Non-pigmented ciliary epithelial cell (primary cell): ENCODE data around the gene NPAS3.

Experiments used
- DNase-seq: peaks from one replicate; pipeline ENCODE4 v3.0.0-alpha.2; 2010; ENCODE audit warnings: low read depth

NPAS3 gene

DNA sequence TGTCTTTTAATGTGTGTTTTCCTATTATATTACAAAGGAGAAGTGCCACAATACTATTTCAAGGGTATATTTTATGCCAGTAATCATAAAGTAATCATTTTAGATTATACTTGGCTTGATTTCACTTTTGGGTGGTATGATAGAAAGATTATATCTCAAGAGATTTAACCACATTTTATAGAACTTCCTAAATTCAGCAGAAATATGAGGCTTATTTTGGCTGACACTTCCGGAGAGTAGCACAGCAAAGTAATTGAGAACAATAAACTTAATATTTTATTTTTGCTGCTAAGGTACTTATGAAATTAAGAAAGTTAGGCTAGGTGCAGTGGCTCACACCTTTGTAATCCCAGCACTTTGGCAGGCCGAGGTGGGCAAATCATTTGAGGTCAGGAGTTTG, 319.1 kb downstream of the NPAS3 start:
- DNase-seq, result no peak

- no peak for DNase-seq
These were observed 321.1 kb downstream of the NPAS3 start for GRCh38 chr14:33259764-33260163.

GRCh38 chr14:33271216-33271615, 332.5 kb downstream of the NPAS3 start:
- no peak for DNase-seq

DNA sequence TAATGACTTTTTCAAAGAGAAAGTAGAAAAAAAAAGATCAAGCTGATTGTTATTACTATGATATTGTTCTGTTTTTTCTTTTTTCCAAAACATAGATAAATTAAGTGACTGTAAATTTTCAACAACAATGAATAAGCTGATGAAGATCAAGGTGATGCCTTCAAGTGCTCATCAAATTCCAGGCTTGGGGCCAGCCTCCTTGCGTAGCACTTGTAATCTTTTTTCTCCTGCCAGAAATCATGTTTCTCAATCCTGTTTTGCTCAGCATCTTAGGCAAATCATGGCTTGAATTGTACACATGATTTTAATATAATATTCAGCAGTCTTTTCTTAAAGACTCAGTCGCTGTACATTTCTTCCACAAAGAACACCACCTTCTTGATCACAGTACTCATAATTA, 333.2 kb downstream of the NPAS3 start:
- no peak for DNase-seq

- no peak for DNase-seq
These were observed 335.3 kb downstream of the NPAS3 start for GRCh38 chr14:33273978-33274377.

DNA sequence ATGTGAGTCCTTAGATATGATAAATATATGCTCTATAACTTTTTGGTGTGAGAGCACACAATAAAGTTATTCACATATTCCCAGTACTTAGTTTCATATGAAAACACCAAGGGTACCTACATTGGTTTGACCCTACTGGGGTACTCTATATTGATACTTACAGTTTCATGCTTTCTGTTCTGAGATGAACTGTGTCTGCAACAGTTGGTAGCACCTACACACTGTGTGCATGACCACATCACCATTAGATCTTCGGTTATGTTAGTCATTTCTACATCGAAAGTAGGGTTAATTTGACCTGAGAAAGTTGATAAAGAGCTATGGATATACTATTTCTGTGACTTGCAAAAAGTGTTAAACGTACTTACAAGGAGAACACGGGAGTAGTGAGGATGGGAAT, 337.2 kb downstream of the NPAS3 start:
- DNase-seq, result no peak

- DNase-seq, result no peak
These were observed 341.2 kb downstream of the NPAS3 start for GRCh38 chr14:33279865-33280264.

GRCh38 chr14:33280646-33281045, 342.0 kb downstream of the NPAS3 start:
- DNase-seq, result no peak

DNA sequence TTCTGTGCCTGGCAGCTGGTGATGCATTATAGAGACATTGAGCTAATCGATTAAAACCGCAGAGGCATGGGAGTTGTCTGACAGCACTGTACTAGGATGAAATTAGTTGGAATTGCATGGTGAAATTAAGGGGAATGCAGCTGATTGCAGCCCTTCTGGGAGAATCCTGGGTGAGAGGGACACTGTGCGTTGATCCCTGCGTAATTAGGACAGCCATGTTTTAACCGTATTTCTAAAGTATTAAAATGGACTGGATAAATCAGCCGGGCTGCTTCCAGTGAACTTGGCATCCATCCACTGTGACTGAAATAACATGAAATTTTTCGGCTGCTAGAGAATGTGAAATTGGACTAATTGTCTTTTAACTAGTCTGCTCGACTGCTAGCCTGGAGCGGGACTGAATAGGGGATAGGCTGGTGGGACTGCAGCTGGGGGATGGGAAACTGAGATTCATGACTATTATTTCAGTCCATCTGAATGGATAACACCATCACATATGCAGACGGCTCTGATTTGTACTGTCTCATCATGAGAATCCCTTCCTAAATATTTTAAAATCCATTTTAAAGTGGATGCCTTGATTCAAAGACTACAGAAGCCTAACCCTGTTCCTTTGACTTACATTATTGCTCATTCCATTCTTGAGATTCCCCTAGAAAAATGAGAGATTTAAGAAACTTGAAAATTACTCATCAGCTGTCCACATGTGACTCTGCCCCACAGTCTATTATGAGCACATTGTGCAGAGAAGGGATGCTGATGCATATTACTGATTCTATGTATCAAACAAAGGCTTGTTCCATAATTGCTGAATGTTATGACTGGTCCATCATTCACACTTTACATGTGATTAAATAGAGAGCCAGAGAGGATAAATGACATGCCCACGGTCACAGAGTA, 343.9 kb downstream of the NPAS3 start:
- no peak for DNase-seq

- DNase-seq, result no peak
These were observed 347.4 kb downstream of the NPAS3 start for GRCh38 chr14:33285902-33286700.

DNA sequence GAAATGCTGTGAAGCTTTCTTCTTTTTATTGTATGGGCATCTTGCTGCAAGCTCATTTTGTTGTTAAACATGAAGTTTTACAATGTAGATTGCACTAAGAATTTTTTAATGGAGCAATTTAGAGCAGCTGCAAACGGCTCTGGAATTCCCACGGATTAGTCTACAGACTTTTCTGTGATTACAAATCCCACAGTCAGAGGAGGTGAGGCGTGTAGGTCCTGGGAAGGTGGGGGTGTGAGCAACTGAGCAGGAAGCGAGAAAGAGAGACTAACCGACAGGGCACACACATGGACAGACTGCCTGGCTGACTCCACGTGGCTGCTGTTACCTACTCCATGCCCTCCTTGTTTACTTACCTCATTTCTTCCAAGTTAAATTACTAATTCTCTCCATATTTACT, 348.5 kb downstream of the NPAS3 start:
- no peak for DNase-seq

GRCh38 chr14:33290641-33291040, 352.0 kb downstream of the NPAS3 start:
- DNase-seq, result no peak

- no peak for DNase-seq
These were observed 352.9 kb downstream of the NPAS3 start for GRCh38 chr14:33291529-33292104.

- no peak for DNase-seq
These were observed 355.7 kb downstream of the NPAS3 start for GRCh38 chr14:33294419-33294818.

- no peak for DNase-seq
These were observed 358.9 kb downstream of the NPAS3 start for GRCh38 chr14:33297565-33297964.

GRCh38 chr14:33307691-33308251, 369.1 kb downstream of the NPAS3 start:
- DNase-seq, result peak; percentile 45

DNA sequence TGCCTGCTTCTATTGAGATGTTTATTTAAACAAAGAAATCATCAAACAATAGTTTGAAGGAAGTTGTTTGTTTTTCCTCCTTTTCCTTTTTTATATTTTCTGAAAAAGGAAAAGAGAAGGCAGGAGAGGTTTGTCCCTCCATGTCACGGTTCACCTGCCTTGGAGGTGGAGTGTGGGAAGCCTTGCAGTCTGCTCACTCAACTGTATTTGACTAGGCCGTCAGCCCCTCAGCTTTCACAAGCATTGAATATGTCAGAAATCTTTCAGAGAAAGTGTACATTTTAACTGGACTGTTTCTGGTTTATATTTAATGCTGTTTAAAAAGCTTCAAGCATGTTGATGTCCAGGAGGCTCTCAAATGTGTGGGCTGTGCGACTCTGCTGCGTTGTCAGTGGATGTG, 370.4 kb downstream of the NPAS3 start:
- no peak for DNase-seq

GRCh38 chr14:33315217-33315616, 376.5 kb downstream of the NPAS3 start:
- DNase-seq, result no peak

GRCh38 chr14:33315721-33316120, 377.0 kb downstream of the NPAS3 start:
- no peak for DNase-seq

- DNase-seq, result no peak
These were observed 379.0 kb downstream of the NPAS3 start for GRCh38 chr14:33317675-33318074.

GRCh38 chr14:33323979-33324378, 385.3 kb downstream of the NPAS3 start:
- no peak for DNase-seq

- no peak for DNase-seq
These were observed 392.7 kb downstream of the NPAS3 start for GRCh38 chr14:33331176-33331949.
